ENCODE data around the gene CPN2. TPM values are rescaled to one million over a fixed set of nuclear protein-coding genes. Genes with fewer than 3 reads are reported as not detected.
A peak's percentile ranks its signal among the peaks of the same experiment; 100 is the strongest.

Gene CPN2, protein sequence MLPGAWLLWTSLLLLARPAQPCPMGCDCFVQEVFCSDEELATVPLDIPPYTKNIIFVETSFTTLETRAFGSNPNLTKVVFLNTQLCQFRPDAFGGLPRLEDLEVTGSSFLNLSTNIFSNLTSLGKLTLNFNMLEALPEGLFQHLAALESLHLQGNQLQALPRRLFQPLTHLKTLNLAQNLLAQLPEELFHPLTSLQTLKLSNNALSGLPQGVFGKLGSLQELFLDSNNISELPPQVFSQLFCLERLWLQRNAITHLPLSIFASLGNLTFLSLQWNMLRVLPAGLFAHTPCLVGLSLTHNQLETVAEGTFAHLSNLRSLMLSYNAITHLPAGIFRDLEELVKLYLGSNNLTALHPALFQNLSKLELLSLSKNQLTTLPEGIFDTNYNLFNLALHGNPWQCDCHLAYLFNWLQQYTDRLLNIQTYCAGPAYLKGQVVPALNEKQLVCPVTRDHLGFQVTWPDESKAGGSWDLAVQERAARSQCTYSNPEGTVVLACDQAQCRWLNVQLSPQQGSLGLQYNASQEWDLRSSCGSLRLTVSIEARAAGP
- 0.16 TPM for total RNA-seq
- long read RNA-seq = 0 reads

DNA sequence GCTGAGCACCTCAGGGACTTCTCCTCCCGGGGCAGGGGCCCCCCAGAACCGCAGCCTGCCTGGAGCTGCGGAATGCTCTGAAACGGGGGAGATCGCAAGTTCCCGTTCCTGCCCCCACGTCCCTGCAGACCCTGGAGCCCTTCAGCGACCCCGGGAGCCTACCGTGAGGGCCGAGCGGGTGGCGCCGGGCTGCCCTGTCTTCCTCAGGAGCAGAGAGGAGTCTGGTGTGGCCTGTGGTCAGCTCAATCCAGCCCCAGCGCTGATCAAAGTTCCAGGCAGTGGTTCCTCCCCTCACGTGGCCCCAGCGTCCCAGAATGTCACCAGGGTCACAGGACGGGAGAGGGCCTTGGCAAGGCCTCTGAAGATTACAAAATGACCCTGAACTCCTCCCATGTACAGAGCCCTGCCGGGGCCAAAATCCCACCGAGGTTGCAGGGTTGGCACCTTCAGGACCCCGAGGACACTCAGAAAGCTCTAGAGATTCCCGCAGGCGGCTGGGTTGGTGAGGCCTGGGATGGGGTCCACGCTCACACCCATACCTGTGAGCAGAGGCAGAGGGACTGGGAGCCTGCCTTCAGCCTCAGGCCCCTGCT, at the start of gene CPN2:
Gene CPN2, minus strand, starts transcription at position 249 of the 593 bp plus-strand sequence. CDS start 8,626 bp downstream, outside the sequence.
- no peak for DNase-seq (ENCODE audit: low spot score)

DNA sequence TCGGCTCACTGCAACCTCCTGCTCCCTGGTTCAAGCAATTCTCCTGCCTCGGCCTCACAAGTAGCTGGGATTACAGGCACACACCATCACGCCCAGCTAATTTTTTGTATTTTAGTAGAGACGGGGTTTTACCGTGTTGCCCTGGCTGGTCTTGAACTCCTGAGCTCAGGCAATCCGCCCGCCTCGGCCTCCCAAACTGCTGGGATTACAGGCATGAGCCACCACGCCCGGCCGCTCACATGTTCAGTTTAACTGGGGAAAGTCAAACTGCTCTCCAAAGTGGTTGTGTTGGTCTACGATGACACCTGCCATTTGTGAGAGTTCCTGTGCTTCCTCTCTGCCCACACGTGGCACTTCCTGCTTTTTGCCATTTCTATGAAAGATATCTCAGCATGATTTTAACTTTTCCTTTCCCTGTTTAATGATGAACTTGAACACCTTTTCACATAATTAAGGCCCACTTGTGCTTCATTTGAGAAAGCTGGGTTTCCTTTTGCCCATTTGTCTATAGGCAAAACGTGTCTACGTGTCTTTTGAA, 48.8 kb upstream of the CPN2 start:
- DNase-seq (ENCODE audit: low spot score) = no peak

DNA sequence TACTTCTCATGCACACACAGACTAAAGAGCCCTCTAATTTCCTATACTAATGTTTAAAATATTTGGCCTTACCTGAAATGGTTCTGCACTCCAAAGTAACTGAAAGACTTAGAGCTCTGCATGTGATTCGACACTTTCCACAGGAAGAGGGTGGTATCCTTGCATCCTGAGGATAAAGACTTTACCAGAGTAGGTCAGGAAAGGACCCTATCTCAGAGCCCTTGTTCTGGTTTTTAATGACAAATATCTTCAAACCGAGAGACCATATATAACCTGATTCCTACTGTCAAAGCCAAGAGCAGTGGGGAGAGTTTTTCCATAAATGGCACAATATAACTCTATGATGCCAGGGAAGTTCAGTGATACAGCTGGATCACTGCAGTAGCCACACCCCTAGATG, 48.0 kb upstream of the CPN2 start, which contains the start of gene GP5:
Gene GP5, minus strand, starts transcription at position 101 of the 400 bp plus-strand sequence. CDS start 984 bp downstream, outside the sequence.
- DNase-seq (ENCODE audit: low spot score) = no peak

DNA sequence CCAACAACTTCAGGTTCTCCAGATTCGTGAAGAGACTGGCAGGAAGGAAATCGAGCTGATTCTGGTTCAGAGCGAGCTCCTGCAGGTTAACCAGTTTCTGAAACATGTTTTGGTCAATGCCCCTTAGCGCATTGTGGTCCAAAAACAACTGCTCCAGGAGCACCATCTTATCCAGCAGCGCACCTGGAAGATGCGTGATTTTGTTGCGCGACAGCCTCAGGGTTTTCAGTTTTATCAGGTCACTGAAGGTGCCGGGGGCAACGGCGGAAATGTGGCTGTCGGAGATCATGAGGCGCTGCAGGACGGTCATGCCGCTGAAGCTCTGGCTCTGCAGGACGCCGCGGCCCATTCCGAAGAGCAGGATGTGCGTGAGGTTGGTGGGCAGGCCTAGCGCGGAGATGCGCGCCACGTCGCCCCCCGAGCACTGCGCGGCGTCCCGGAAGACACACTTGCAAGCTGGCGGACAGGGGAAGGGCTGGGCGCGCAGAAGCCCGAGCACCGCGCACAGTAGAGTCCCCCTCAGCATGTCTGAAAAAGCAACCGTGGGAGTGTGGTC, 46.7 kb upstream of the CPN2 start:
- DNase-seq (ENCODE audit: low spot score) = no peak

DNA sequence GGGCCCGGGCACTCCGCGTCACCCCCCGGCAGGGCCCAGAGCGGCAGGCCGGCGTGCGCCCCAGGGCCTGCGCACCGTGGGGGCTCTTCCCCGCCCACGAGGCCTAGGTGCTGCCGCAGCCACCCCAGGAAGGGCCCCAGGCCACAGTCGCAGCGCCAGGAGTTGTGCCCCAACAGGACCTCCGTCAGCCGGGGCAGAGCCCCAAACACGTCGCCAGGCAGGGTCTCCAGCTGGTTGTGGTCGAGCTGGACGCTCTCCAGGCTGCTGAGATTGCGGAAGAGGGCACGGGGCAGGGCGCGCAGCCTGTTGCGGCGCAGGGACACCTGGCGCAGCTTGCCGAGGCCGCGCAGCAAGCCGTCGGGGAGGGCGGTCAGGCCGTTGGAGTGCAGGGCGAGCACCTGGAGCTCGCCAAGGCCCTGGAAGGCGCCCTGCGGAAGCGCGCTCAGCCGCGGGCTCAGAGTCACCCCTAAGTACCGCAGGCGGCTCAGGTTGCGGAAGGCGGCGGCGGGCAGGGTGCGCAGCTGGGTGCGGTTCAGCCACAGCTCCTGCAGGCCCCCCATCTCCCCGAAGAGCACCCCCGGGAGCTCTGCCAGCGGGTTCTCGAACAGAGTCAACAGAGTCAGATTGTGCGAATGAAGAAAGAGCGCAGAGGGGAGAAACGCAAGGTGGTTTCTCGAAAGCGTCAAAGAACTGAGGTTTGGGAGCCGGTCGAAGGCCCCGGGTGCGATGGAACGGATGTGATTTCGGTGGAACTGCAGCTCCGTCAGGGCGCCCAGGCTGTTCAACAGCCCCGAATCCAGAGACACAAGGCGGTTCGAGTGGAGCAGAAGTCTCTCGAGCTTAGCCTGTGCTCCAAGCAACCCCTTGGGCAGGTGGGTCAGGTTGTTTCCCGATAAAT, 46.0 kb upstream of the CPN2 start:
- no peak for DNase-seq (ENCODE audit: low spot score)

DNA sequence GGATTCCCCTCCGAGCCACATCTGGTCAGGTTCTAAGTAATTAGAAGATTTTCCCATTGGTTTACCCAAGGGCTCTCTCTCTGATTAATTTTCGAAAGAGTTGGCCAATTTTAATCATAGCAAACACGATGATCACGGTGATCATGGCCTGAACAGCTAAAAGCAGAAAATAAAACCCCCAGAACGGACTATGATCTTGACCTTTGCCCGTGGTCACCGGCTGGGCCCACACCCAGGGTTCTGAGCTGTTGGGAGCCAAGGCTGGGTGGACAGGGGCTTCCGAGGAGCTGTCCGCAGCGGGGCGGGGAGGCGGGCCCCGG, 45.4 kb upstream of the CPN2 start:
- no peak for DNase-seq (ENCODE audit: low spot score)

DNA sequence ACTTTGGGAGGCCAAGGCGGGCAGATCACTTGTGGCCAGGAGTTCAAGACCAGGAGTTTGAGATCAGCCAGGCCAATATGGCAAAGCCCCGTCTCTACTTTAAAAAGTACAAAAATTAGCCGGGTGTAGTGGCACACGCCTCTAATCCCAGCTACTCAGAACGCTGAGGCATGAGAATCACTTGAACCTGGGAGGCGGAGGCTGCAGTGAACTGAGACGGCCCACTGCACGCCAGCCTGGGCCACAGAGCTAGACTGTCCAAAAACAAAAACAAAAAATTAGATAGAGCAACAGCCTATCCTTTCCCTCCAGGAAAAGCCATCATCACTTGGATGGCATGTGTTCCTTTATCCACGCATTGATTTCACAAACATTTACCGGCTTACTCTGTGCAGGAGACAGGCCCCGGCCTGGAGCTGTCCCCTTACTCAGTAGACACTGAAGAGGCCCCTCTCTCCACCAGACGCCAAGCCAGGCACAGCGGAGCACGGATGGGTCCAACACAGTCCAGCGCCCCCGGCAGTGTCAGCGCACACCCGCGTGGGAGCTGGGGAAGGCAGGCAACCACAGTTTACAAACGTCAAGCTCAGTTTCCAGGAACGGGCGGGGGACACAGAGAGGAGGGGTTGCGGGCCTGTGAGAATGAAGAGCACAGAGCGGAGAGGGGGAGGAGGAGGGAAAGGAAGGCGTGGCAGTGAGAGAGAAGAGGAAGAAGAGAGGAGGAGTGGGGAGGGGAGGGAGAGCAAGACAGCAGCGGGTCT, 44.8 kb upstream of the CPN2 start:
- no peak for DNase-seq (ENCODE audit: low spot score)

DNA sequence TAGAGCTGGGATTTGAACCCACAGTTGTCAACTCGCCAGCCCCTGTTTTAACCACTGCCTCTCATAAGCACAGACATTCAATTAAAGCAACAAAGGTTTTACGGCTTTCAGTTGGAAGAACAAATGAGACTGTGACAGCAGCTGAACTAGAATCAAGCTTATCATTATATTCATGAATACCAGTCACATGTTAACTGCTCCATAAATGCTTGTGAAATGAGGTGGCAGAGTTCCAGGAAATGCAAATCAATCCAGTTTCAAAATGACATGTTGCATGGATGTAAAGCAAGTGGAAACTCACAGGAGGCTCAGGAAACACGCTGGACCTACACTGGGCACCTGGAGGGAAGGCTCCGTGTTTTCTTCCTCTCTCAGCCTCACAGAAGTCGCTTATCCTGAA, 44.1 kb upstream of the CPN2 start:
- DNase-seq (ENCODE audit: low spot score) = no peak

DNA sequence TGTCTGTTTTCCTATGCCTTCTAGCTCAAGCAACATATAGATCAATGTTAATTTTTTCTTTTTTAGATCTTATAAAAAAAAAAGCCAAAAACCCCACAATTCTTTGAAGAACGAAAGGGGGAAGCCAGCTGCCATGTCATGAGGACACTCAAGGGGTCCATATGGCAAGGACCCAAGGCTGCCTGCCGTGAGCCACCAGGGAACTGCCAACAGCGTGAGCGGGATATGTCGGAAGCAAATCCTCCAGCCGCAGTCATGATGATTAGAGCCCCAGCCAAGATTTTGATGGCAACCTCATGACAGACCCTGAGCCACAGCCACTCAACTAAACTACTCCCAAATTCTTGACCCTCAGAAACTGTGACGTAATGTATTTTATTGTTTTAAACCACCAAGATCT, 41.4 kb upstream of the CPN2 start:
- no peak for DNase-seq (ENCODE audit: low spot score)

DNA sequence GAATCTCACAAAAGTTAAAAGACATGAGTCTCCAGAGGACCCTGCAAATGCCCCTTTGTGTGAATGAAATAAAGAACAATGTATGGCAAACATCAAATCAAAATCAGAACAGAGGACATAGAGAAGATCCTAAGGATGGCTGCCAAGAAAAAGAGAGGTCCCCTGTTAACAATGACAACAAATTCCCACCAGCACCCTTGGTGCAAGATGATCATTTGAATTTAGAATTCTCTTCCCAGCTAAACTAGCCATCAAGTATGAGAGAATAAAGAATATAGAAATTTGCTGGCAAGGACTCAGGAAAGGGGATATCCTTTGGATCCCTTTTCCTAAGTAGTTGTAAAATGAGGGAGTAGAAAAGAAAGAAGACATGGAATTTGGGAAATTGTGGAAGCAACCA, 39.7 kb upstream of the CPN2 start:
- DNase-seq (ENCODE audit: low spot score) = no peak

DNA sequence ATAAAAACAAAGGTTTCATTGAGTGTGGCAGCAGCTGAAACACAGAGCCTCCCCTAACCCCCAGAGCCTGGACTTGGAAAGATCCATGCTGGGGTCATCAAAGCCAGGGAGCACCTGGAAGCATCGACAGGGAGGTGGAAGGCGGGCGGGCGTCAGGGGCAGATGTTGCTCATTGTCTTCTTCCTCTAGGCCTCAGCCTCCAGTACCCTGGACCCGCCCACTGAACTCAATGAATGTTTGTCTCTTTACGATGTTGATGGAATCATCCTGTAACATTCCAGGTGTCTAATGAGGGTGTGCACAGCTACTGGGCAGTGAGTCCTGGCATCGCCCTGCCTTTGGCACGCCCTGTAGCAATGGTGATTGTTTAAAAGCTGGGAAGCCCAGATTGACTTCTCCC, 38.1 kb upstream of the CPN2 start:
- peak; percentile 53 for DNase-seq (ENCODE audit: low spot score)

DNA sequence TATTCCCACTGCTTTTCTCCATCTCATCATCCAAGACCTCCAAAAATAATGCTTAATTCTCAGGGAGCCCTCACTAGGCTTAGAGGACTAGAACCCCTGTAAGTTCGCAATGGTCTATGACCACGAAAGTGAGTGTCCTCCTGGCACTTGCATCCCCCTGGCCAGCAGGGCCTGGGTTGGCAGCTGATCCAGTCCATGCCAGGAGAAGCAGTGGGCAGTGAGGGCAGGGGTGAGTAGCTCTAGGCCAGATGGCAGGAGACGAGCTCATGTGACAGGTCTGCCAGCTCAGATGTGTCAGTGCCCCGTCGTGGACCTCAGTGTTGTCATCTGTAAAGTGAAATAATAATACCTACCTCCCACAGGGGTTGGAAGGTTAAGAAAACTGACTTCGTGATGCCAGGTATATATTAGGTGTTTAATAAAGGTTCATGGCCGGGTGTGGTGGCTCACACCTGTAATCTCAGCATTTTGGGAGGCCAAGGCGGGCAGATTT, 36.8 kb upstream of the CPN2 start:
- DNase-seq (ENCODE audit: low spot score) = peak; percentile 49

DNA sequence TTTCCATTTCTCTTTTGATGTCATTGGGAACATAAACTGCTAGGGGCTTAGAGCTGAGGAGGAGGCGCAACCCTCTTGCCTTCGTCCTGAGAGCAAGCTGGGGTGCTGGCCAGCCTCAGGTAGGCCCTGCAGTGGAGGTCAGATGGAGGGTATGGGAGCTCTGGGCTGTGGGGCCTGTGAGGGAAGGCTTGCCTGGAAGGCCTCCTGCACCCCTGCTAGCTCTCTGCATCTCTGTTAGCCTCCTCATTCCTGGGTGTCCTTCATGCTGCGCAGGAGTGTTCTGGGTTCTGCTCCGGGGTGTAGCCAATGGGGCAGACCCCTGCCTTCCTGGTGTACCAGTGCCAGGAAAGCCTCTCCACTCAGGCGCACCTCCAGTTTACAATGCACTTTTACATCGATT, 36.1 kb upstream of the CPN2 start:
- peak; percentile 26 for DNase-seq (ENCODE audit: low spot score)

DNA sequence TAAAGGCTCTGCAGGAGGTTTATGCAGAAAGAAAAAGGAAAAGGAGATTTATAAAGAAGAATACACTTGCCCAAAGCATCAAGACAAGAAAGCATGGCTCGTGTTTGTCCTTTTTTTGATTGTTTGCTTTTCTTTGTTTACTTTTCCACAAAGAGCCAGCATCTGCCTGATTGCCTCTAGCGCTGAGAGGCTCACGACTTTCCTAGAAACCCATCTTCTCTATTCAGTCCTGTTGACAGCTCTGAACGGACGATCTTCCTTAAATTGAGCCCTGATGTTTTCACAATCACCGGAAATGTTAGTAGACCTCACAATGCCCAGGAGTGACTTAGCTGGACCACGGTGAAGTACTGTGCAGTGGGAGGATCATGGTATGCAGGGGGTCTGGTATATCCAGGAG, 35.5 kb upstream of the CPN2 start:
- no peak for DNase-seq (ENCODE audit: low spot score)

DNA sequence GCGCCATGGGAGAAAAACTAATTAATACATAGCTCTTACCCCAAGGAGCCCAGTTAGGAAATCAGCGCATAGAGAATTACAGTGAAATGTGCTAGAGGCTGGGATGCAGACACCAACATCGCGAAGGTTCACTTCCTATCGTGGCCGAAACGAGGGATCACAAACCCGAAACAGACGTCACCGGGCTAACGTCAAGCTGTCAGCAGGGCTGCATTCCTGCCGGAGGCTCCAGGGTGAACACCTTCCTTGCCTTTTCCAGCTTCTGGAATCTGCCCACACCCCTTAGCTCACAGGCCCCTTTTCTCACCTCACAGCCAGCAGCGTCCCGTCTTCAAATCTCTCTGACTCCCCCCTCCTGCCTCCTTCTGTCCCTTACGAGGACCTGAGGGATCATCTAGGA, 34.9 kb upstream of the CPN2 start:
- peak; percentile 37 for DNase-seq (ENCODE audit: low spot score)

DNA sequence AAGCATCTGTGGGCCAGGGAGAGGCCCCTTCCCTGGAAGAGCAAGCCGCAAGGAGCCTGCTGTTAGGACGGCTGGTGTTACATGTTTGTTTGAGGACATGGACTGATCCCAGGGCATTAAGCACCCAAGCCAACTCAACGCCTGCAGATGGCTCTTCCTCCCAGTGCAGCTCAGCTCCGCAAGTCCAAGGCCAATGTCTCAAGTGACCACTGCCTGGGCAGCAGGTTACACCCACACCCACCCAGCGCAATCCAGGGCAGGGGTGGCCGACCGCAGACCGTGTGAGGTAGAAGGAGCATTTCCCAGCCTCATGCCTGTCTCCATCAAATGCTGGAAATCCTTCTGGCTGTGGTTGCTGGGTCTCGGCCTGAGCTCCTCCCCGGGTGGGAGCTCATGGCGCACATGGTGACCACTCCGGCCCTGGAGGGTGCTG, 33.5 kb upstream of the CPN2 start:
- DNase-seq (ENCODE audit: low spot score) = peak; percentile 79

DNA sequence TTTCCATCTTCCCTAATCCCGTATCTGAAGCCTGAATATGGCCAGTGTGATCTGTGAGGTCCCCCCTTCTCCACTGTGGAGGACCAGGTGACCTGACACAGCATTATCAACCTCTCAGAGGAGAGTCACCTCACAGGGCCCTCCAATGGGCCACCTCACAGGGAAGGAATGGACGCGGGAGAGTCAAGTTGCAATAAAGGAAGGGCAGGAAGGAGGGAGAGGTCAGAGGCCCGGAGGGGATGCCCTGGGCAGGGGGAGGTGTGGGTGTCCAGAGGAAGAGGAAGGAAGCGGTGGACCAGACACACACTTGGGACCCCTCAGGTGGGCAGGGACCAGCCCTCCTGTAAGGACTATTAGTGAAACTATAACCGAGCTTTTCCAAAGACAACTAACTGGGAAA, 33.0 kb upstream of the CPN2 start:
- DNase-seq (ENCODE audit: low spot score) = peak; percentile 60

DNA sequence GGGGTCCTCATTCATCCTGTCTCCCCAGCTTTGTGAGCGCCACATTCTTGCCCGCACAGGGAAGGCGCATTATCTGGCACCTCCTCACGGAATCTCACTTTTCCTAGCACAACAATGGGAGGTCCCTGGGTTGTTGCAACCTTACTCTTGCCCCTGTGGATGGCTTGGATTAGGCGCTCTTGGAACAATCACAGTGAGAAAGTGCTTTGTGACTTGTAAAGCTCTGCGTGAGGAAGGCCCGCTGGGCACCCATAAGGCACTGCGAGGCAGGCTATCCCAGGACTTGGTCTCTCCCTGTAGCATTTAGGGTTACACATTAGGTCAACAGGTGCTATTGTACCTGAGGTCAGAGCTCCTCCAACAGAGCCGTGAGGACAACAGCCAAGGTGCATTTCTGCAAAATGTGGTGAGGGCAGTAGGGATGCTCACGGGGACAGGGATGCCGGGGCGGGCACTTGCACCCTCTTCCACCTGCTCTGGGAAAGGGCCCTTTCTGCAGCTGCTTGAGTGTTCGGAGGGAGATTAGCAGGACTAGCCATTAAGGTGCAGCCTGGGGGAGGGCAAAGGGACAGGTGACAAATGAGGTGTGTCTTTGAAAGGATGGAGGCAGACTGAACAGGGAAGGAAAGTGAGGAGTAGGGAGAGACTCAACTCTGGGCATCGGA, 32.3 kb upstream of the CPN2 start:
- peak; percentile 62 for DNase-seq (ENCODE audit: low spot score)

DNA sequence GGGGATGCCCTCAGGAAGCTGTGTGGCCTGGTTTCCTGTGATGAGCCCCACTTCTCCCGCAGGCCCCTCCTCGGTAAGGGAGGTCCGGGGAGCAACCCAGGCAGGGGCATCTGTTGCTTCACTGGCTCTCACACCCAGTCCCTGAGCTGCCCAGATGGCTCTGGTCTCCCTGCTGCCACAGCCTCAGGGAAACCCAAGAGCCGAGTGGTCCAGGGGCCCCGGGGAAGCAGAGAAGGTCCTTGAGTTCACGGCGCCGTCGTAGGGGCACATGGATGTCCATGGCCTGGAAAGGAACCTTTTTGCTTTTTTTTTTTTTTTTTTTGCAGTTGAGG, 31.7 kb upstream of the CPN2 start:
- peak; percentile 71 for DNase-seq (ENCODE audit: low spot score)
